Prostate gland (tissue), 2 donors: Measurements from ENCODE around the gene AP2B1.

Experiments
- CTCF ChIP-seq, 4 experiments: fragments of 200-600 bp in 2 of 4; fragments of 450-650 bp in 2 of 4; sonication (generic) in 2 of 4; IDR thresholded peaks; 1 replicate in 3 of 4; 2 replicates in 1 of 4; pipeline ENCODE4 v1.5.1; 2016 to 2019; ENCODE audit warnings: antibody characterized with exemption in 4 of 4, mild to moderate bottlenecking in 2 of 4, moderate library complexity in 2 of 4
- POLR2AphosphoS5 ChIP-seq: sonication (generic); formaldehyde crosslinking; IDR thresholded peaks from one replicate; pipeline ENCODE4 v1.6.1; 2017; ENCODE audit warnings: antibody characterized with exemption

DNA sequence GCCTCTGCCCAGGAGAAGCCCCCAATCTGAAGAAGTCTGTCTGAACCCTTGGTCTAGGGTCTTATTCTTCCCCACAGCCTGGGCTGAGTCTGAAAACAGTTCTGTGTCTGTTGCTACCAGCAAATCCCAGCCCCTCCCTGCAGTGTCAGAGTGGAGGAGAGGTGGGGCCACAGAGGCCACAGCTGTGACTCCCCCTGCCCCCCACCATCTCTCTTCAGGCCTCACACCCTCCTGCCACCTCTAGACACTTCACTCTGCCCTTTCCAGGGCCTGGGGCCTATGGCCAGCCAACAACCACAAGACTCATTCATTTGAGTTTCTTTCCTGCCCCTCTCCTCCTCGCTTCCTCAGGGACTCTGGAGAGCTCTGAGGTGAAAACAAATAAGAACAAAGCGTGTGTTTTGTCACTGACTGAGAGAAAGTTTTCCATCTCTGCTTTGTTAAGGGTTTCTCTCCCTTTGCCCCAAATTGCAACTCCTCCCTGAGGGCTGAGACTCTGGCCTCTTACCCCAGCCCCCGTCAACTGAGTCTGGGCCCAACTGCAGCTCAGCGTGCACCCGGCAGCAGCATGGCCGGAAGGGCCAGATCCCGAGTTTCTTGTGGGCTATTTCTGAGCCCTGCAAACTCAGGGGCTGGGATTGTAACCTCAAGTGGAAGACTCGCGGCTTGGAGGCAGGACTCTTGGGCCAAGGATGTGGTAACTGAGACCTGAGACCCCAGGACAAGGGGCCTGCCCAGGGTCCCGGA lies 186.7 kb downstream of the AP2B1 start:
- TF ChIP-seq CTCF (IDR thresholded peaks at IDR 0.05) (no peak), POLR2AphosphoS5 (no peak)
